ENCODE data around the gene PHACTR3.

Gene PHACTR3

GRCh38 chr20:59652381-59652780, 48.0 kb downstream of the PHACTR3 start:
- Mint-ChIP-seq H3K9me3 (peaks cover 17% of the 10 kb centered on the region), H3K36me3 (ENCODE audit: low read depth) (no peaks in the 10 kb centered on the region), H3K27ac (no peak overlapping the region), H3K27me3 (ENCODE audit: low read depth) (peaks cover 5% of the 10 kb centered on the region), H3K4me3 (no peak overlapping the region), H3K4me1 (ENCODE audit: low read depth) (no peaks in the 10 kb centered on the region)

- peaks cover 1% of the 10 kb centered on the region for H3K36me3 Mint-ChIP-seq (ENCODE audit: low read depth)
- H3K27ac Mint-ChIP-seq, result no peak overlapping the region
- no peak overlapping the region for H3K4me3 Mint-ChIP-seq
- no peaks in the 10 kb centered on the region for H3K4me1 Mint-ChIP-seq (ENCODE audit: low read depth)
- peaks cover 36% of the 10 kb centered on the region for H3K9me3 Mint-ChIP-seq
- H3K27me3 Mint-ChIP-seq (ENCODE audit: low read depth), result peaks cover 5% of the 10 kb centered on the region
Measured at GRCh38 chr20:59656417-59656816, 52.1 kb downstream of the PHACTR3 start.

- H3K36me3 Mint-ChIP-seq (ENCODE audit: low read depth), result peaks cover 1% of the 10 kb centered on the region
- H3K27me3 Mint-ChIP-seq (ENCODE audit: low read depth), result peaks cover 5% of the 10 kb centered on the region
- peaks cover 36% of the 10 kb centered on the region for H3K9me3 Mint-ChIP-seq
- H3K4me3 Mint-ChIP-seq, result no peak overlapping the region
- no peak overlapping the region for H3K27ac Mint-ChIP-seq
- H3K4me1 Mint-ChIP-seq (ENCODE audit: low read depth), result no peaks in the 10 kb centered on the region
Measured at GRCh38 chr20:59657459-59658046, 53.2 kb downstream of the PHACTR3 start.

GRCh38 chr20:59660471-59660870, 56.1 kb downstream of the PHACTR3 start:
- Mint-ChIP-seq H3K36me3 (ENCODE audit: low read depth) (peaks cover 1% of the 10 kb centered on the region), H3K4me1 (ENCODE audit: low read depth) (no peaks in the 10 kb centered on the region), H3K9me3 (peaks cover 34% of the 10 kb centered on the region), H3K27me3 (ENCODE audit: low read depth) (peaks cover 3% of the 10 kb centered on the region), H3K27ac (no peak overlapping the region), H3K4me3 (no peak overlapping the region)

- Mint-ChIP-seq H3K9me3 (peaks cover 27% of the 10 kb centered on the region), H3K36me3 (ENCODE audit: low read depth) (peaks cover 1% of the 10 kb centered on the region), H3K4me1 (ENCODE audit: low read depth) (no peaks in the 10 kb centered on the region), H3K27ac (no peak overlapping the region), H3K4me3 (no peak overlapping the region), H3K27me3 (ENCODE audit: low read depth) (no peaks in the 10 kb centered on the region)
Measured at GRCh38 chr20:59661153-59661552, 56.8 kb downstream of the PHACTR3 start.

- no peak overlapping the region for H3K27ac Mint-ChIP-seq
- H3K36me3 Mint-ChIP-seq (ENCODE audit: low read depth), result peaks cover 1% of the 10 kb centered on the region
- peaks cover 24% of the 10 kb centered on the region for H3K9me3 Mint-ChIP-seq
- no peaks in the 10 kb centered on the region for H3K4me1 Mint-ChIP-seq (ENCODE audit: low read depth)
- no peaks in the 10 kb centered on the region for H3K27me3 Mint-ChIP-seq (ENCODE audit: low read depth)
- no peak overlapping the region for H3K4me3 Mint-ChIP-seq
Measured at GRCh38 chr20:59661621-59662020, 57.3 kb downstream of the PHACTR3 start.

- H3K27me3 Mint-ChIP-seq (ENCODE audit: low read depth), result no peaks in the 10 kb centered on the region
- peaks cover 1% of the 10 kb centered on the region for H3K36me3 Mint-ChIP-seq (ENCODE audit: low read depth)
- H3K4me3 Mint-ChIP-seq, result no peak overlapping the region
- H3K4me1 Mint-ChIP-seq (ENCODE audit: low read depth), result no peaks in the 10 kb centered on the region
- H3K27ac Mint-ChIP-seq, result no peak overlapping the region
- H3K9me3 Mint-ChIP-seq, result peaks cover 21% of the 10 kb centered on the region
Measured at GRCh38 chr20:59662161-59662560, 57.8 kb downstream of the PHACTR3 start.

- Mint-ChIP-seq H3K27me3 (ENCODE audit: low read depth) (no peaks in the 10 kb centered on the region), H3K36me3 (ENCODE audit: low read depth) (peaks cover 1% of the 10 kb centered on the region), H3K27ac (no peak overlapping the region), H3K9me3 (peaks cover 13% of the 10 kb centered on the region), H3K4me1 (ENCODE audit: low read depth) (no peaks in the 10 kb centered on the region), H3K4me3 (no peak overlapping the region)
Measured at GRCh38 chr20:59662856-59663512, 58.6 kb downstream of the PHACTR3 start.

- no peaks in the 10 kb centered on the region for H3K27me3 Mint-ChIP-seq (ENCODE audit: low read depth)
- H3K4me3 Mint-ChIP-seq, result no peak overlapping the region
- H3K9me3 Mint-ChIP-seq, result peaks cover 10% of the 10 kb centered on the region
- no peaks in the 10 kb centered on the region for H3K36me3 Mint-ChIP-seq (ENCODE audit: low read depth)
- no peak overlapping the region for H3K27ac Mint-ChIP-seq
- no peaks in the 10 kb centered on the region for H3K4me1 Mint-ChIP-seq (ENCODE audit: low read depth)
Measured at GRCh38 chr20:59663513-59664060, 59.2 kb downstream of the PHACTR3 start.

GRCh38 chr20:59664421-59664941, 60.1 kb downstream of the PHACTR3 start:
- no peaks in the 10 kb centered on the region for H3K36me3 Mint-ChIP-seq (ENCODE audit: low read depth)
- H3K9me3 Mint-ChIP-seq, result peaks cover 3% of the 10 kb centered on the region
- no peak overlapping the region for H3K27ac Mint-ChIP-seq
- no peaks in the 10 kb centered on the region for H3K27me3 Mint-ChIP-seq (ENCODE audit: low read depth)
- H3K4me3 Mint-ChIP-seq, result no peak overlapping the region
- H3K4me1 Mint-ChIP-seq (ENCODE audit: low read depth), result no peaks in the 10 kb centered on the region

- H3K27me3 Mint-ChIP-seq (ENCODE audit: low read depth), result no peaks in the 10 kb centered on the region
- H3K4me3 Mint-ChIP-seq, result no peak overlapping the region
- no peak overlapping the region for H3K27ac Mint-ChIP-seq
- H3K36me3 Mint-ChIP-seq (ENCODE audit: low read depth), result no peaks in the 10 kb centered on the region
- no peaks in the 10 kb centered on the region for H3K4me1 Mint-ChIP-seq (ENCODE audit: low read depth)
- H3K9me3 Mint-ChIP-seq, result no peaks in the 10 kb centered on the region
Measured at GRCh38 chr20:59665656-59666555, 61.6 kb downstream of the PHACTR3 start.

- H3K27me3 Mint-ChIP-seq (ENCODE audit: low read depth), result no peaks in the 10 kb centered on the region
- H3K9me3 Mint-ChIP-seq, result no peaks in the 10 kb centered on the region
- H3K4me3 Mint-ChIP-seq, result no peak overlapping the region
- no peak overlapping the region for H3K27ac Mint-ChIP-seq
- H3K4me1 Mint-ChIP-seq (ENCODE audit: low read depth), result no peaks in the 10 kb centered on the region
- no peaks in the 10 kb centered on the region for H3K36me3 Mint-ChIP-seq (ENCODE audit: low read depth)
Measured at GRCh38 chr20:59666586-59666985, 62.2 kb downstream of the PHACTR3 start.

- Mint-ChIP-seq H3K4me3 (no peak overlapping the region), H3K4me1 (ENCODE audit: low read depth) (no peaks in the 10 kb centered on the region), H3K36me3 (ENCODE audit: low read depth) (no peaks in the 10 kb centered on the region), H3K27ac (no peak overlapping the region), H3K27me3 (ENCODE audit: low read depth) (no peaks in the 10 kb centered on the region), H3K9me3 (no peaks in the 10 kb centered on the region)
Measured at GRCh38 chr20:59667131-59667530, 62.8 kb downstream of the PHACTR3 start.

- Mint-ChIP-seq H3K27me3 (ENCODE audit: low read depth) (no peaks in the 10 kb centered on the region), H3K9me3 (no peaks in the 10 kb centered on the region), H3K36me3 (ENCODE audit: low read depth) (no peaks in the 10 kb centered on the region), H3K27ac (no peak overlapping the region), H3K4me3 (no peak overlapping the region), H3K4me1 (ENCODE audit: low read depth) (no peaks in the 10 kb centered on the region)
Measured at GRCh38 chr20:59667981-59668515, 63.7 kb downstream of the PHACTR3 start.

Measured in T-helper 1 cell treated with Interleukin-12 subunit alpha and Interleukin-12 subunit beta and Interleukin-4 antibody, amounts not matched to agents 30 μg/mL and 1 μg/mL, for 36 hours (primary cell).